Activated CD8-positive, alpha-beta T cell treated with anti-CD3 and anti-CD28 coated beads, Interleukin-2, amount 10 ng/mL, durations not matched to agents 7 days and 5 days (primary cell): ENCODE measurements around the gene TMEM150A. TPM values are rescaled to one million over a fixed set of nuclear protein-coding genes. Genes with fewer than 3 reads are reported as not detected.

ENCODE experiments used
- ATAC-seq: fragments of 150-1000 bp; cut with Tn5 transposase; one replicate; pipeline ENCODE4 v1.10.0; 2021; ENCODE audit warnings: moderate library complexity
- CTCF ChIA-PET: fragments of 350-600 bp; sonication (Branson Sonifier 250); formaldehyde crosslinking; loops from one replicate; lab custom pipeline; 2021; ENCODE audit warnings: antibody characterized with exemption; lab: Charles Lee
- POLR2A ChIA-PET: fragments of 350-600 bp; sonication (Branson Sonifier 250); formaldehyde crosslinking; loops from one replicate; lab custom pipeline; 2021; ENCODE audit warnings: antibody characterized with exemption; lab: Charles Lee
- DNase-seq: peaks from one replicate; pipeline ENCODE4 v3.0.0-alpha.2; 2020
- H3K27ac Mint-ChIP-seq: one replicate; pipeline ENCODE4 v1.8.0; 2021; ENCODE audit warnings: mild to moderate bottlenecking, mixed read lengths
- H3K27me3 Mint-ChIP-seq: one replicate; pipeline ENCODE4 v1.8.0; 2021; ENCODE audit warnings: low read depth, mixed read lengths
- H3K36me3 Mint-ChIP-seq: one replicate; pipeline ENCODE4 v1.8.0; 2021; ENCODE audit warnings: low read depth, mixed read lengths
- H3K4me1 Mint-ChIP-seq: one replicate; pipeline ENCODE4 v1.8.0; 2021; ENCODE audit warnings: low read depth, mixed read lengths
- H3K4me3 Mint-ChIP-seq: one replicate; pipeline ENCODE4 v1.8.0; 2021; ENCODE audit warnings: mild to moderate bottlenecking, mixed read lengths
- H3K9me3 Mint-ChIP-seq: one replicate; pipeline ENCODE4 v1.8.0; 2022; ENCODE audit warnings: mixed read lengths; ENCODE audit not compliant: insufficient read depth
- total RNA-seq, 2 experiments: library from RNA; stranded (reverse); gene quantifications; one replicate each; pipeline ENCODE4 v1.2.3, GENCODE V29; 2021

Gene TMEM150A
- total RNA-seq, result 1 to 10 TPM; 1.7 to 1.9 TPM

- ATAC-seq (peak; percentile 97), DNase-seq (peak; percentile 87)
- Mint-ChIP-seq H3K27me3 (no peaks in the 10 kb centered on the region), H3K4me3 (peak within 1 kb of the TSS; percentile 79), H3K9me3 (no peaks in the 10 kb centered on the region), H3K27ac (peak within 1 kb of the TSS; percentile 53), H3K36me3 (peaks cover 9% of the 10 kb centered on the region), H3K4me1 (peaks cover 15% of the 10 kb centered on the region)
- ChIA-PET CTCF (interaction anchor here (0.7 to 1.7 kb wide), 4 partner anchors 9 to 181 kb away, joined by 3 to 4 read pairs (median 4); no protein-coding TSS in a partner anchor), POLR2A (interaction anchor here (0.8 to 2.1 kb wide), 2 partner anchors 9 to 276 kb away, joined by 3 to 11 read pairs; partner anchors contain the start of gene C2orf68)
Measured at GRCh38 chr2:85602476-85603234, at the start of gene TMEM150A. Gene TMEM150A, minus strand, starts transcription at chr2:85602698. Its CDS starts 750 bp downstream, at chr2:85601948.

- CTCF ChIA-PET, result interaction anchor here (1.9 to 9.4 kb wide), 2 partner anchors 16 to 77 kb away, joined by 5 to 86 read pairs; no protein-coding TSS in a partner anchor
- H3K4me3 Mint-ChIP-seq, result no peak overlapping the region
- peaks cover 14% of the 10 kb centered on the region for H3K4me1 Mint-ChIP-seq
- DNase-seq (no peak), ATAC-seq (no peak)
- no peaks in the 10 kb centered on the region for H3K27me3 Mint-ChIP-seq
- peaks cover 52% of the 10 kb centered on the region for H3K36me3 Mint-ChIP-seq
- H3K9me3 Mint-ChIP-seq, result no peaks in the 10 kb centered on the region
- POLR2A ChIA-PET, result no interaction called here
- no peak overlapping the region for H3K27ac Mint-ChIP-seq
Measured at GRCh38 chr2:85652056-85652455, 49.6 kb upstream of the TMEM150A start.

GRCh38 chr2:85651097-85651496 lies 48.6 kb upstream of the TMEM150A start:
- Mint-ChIP-seq H3K9me3 (no peaks in the 10 kb centered on the region), H3K27me3 (no peaks in the 10 kb centered on the region), H3K27ac (no peak overlapping the region), H3K36me3 (peaks cover 55% of the 10 kb centered on the region), H3K4me1 (peaks cover 9% of the 10 kb centered on the region), H3K4me3 (no peak overlapping the region)
- ATAC-seq, result no peak
- POLR2A ChIA-PET, result no interaction called here
- CTCF ChIA-PET, result interaction anchor here (1.9 to 9.4 kb wide), 3 partner anchors 9 to 78 kb away, joined by 5 to 86 read pairs (median 19); no protein-coding TSS in a partner anchor
- DNase-seq, result no peak

- H3K27me3 Mint-ChIP-seq, result no peaks in the 10 kb centered on the region
- H3K36me3 Mint-ChIP-seq, result peaks cover 57% of the 10 kb centered on the region
- no peak overlapping the region for H3K27ac Mint-ChIP-seq
- H3K9me3 Mint-ChIP-seq, result no peaks in the 10 kb centered on the region
- no peak overlapping the region for H3K4me3 Mint-ChIP-seq
- ATAC-seq (no peak), DNase-seq (no peak)
- peaks cover 4% of the 10 kb centered on the region for H3K4me1 Mint-ChIP-seq
- ChIA-PET POLR2A (no interaction called here), CTCF (interaction anchor here (3.3 to 9.4 kb wide), 2 partner anchors 9 to 15 kb away, joined by 19 to 86 read pairs; no protein-coding TSS in a partner anchor)
Measured at GRCh38 chr2:85650456-85650855, 48.0 kb upstream of the TMEM150A start.

GRCh38 chr2:85649201-85650190 lies 47.0 kb upstream of the TMEM150A start:
- H3K27ac Mint-ChIP-seq, result no peak overlapping the region
- POLR2A ChIA-PET, result no interaction called here
- ATAC-seq, result no peak

GRCh38 chr2:85648619-85649018 lies 46.1 kb upstream of the TMEM150A start:
- Mint-ChIP-seq H3K4me1 (no peaks in the 10 kb centered on the region), H3K4me3 (no peak overlapping the region), H3K9me3 (no peaks in the 10 kb centered on the region), H3K27ac (no peak overlapping the region), H3K36me3 (peaks cover 62% of the 10 kb centered on the region), H3K27me3 (no peaks in the 10 kb centered on the region)
- CTCF ChIA-PET, result interaction anchor here (0.6 to 9.4 kb wide), 17 partner anchors 9 to 166 kb away, joined by 3 to 86 read pairs (median 4); no protein-coding TSS in a partner anchor
- POLR2A ChIA-PET, result no interaction called here
- ATAC-seq, result peak; percentile 75
- peak; percentile 51 for DNase-seq

More at GRCh38 chr2:85649201-85650190, 47.0 kb upstream of the TMEM150A start:
- Mint-ChIP-seq H3K4me1 (peaks cover 4% of the 10 kb centered on the region), H3K9me3 (no peaks in the 10 kb centered on the region), H3K36me3 (peaks cover 60% of the 10 kb centered on the region), H3K27me3 (no peaks in the 10 kb centered on the region), H3K4me3 (no peak overlapping the region)
- DNase-seq, result no peak
- CTCF ChIA-PET, result interaction anchor here (0.6 to 9.4 kb wide), 17 partner anchors 10 to 165 kb away, joined by 3 to 86 read pairs (median 4); no protein-coding TSS in a partner anchor

GRCh38 chr2:85647823-85648526 lies 45.5 kb upstream of the TMEM150A start:
- Mint-ChIP-seq H3K4me3 (no peak overlapping the region), H3K9me3 (no peaks in the 10 kb centered on the region), H3K36me3 (peaks cover 64% of the 10 kb centered on the region), H3K4me1 (peaks cover under 1% of the 10 kb centered on the region), H3K27ac (peak overlapping the region; percentile 4), H3K27me3 (no peaks in the 10 kb centered on the region)
- ChIA-PET POLR2A (interaction anchor here (0.7 kb wide), 1 partner anchor 32 kb away, joined by 3 read pairs; the partner anchor contains the start of gene USP39), CTCF (interaction anchor here (1.2 to 9.4 kb wide), 9 partner anchors 12 to 166 kb away, joined by 3 to 86 read pairs (median 4); no protein-coding TSS in a partner anchor)
- ATAC-seq (no peak), DNase-seq (no peak)

- Mint-ChIP-seq H3K36me3 (peaks cover 72% of the 10 kb centered on the region), H3K4me3 (no peak overlapping the region), H3K27me3 (no peaks in the 10 kb centered on the region), H3K9me3 (no peaks in the 10 kb centered on the region), H3K4me1 (peaks cover 19% of the 10 kb centered on the region), H3K27ac (no peak overlapping the region)
- POLR2A ChIA-PET, result no interaction called here
- ATAC-seq (no peak), DNase-seq (no peak)
- CTCF ChIA-PET, result interaction anchor here (0.8 to 9.4 kb wide), 4 partner anchors 11 to 61 kb away, joined by 3 to 86 read pairs (median 3); no protein-coding TSS in a partner anchor
Measured at GRCh38 chr2:85646166-85646565, 43.7 kb upstream of the TMEM150A start.

- CTCF ChIA-PET, result interaction anchor here (1.1 to 9.4 kb wide), 2 partner anchors 9 to 225 kb away, joined by 3 to 86 read pairs; no protein-coding TSS in a partner anchor
- ATAC-seq (no peak), DNase-seq (no peak)
- H3K36me3 Mint-ChIP-seq, result peaks cover 77% of the 10 kb centered on the region
- H3K9me3 Mint-ChIP-seq, result no peaks in the 10 kb centered on the region
- POLR2A ChIA-PET, result no interaction called here
- peaks cover 23% of the 10 kb centered on the region for H3K4me1 Mint-ChIP-seq
- H3K27ac Mint-ChIP-seq, result no peak overlapping the region
- no peaks in the 10 kb centered on the region for H3K27me3 Mint-ChIP-seq
- H3K4me3 Mint-ChIP-seq, result no peak overlapping the region
Measured at GRCh38 chr2:85644909-85645308, 42.4 kb upstream of the TMEM150A start.

GRCh38 chr2:85642725-85643124 lies 40.2 kb upstream of the TMEM150A start:
- no peak overlapping the region for H3K4me3 Mint-ChIP-seq
- POLR2A ChIA-PET, result no interaction called here

More at GRCh38 chr2:85642725-85643124, 40.2 kb upstream of the TMEM150A start:
- ATAC-seq (no peak), DNase-seq (no peak)
- Mint-ChIP-seq H3K36me3 (peaks cover 72% of the 10 kb centered on the region), H3K4me1 (peaks cover 23% of the 10 kb centered on the region), H3K9me3 (no peaks in the 10 kb centered on the region), H3K27ac (peak overlapping the region; percentile 66), H3K27me3 (no peaks in the 10 kb centered on the region)
- CTCF ChIA-PET, result interaction anchor here (1.7 kb wide), 2 partner anchors 13 to 86 kb away, joined by 4 to 5 read pairs; no protein-coding TSS in a partner anchor
